HL-60 (cell line): ENCODE measurements around the gene OPRL1.

ENCODE experiments used
- CTCF ChIP-seq: IDR thresholded peaks from one replicate; pipeline ENCODE4 v1.5.1; 2011; ENCODE audit warnings: low read length, control low read depth, inconsistent platforms; ENCODE audit not compliant: insufficient read depth
- GABPA ChIP-seq: IDR thresholded peaks from 2 replicates; pipeline ENCODE4 v1.6.1; 2012; ENCODE audit warnings: low read depth

DNA sequence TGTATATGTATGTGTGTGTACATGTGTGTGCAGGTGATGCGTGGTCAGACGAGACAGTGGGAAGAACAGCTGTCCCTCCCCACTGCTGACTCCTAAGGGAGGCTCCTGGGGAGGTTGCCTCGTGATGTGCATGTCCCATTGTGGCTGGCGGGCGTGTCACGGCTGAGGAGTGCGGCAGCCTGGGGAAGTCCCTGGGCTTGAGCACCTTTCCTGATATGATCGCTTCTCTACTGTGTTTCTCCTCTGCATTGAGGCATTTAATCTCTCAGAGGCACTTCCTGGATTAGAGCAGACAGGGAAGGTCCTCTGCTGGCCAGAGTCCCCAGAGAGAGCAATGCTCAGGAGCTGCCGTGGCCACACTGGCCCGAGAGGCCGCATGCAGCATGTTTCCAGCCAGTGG, 16.0 kb downstream of the OPRL1 start:
- no peak for TF ChIP-seq CTCF
- no peak for TF ChIP-seq GABPA
